ENCODE results near the gene PAM16.
A peak's percentile ranks its signal among the peaks of the same experiment; 100 is the strongest.

Gene PAM16

GRCh38 chr16:4314532-4315185 lies 36.5 kb downstream of the PAM16 start (continued):
- TF ChIP-seq HIC1 (tag by site-specific recombination; IDR thresholded peaks at IDR 0.05) (0 out of 2 replicates have a peak, but pooled peaks have one; percentile 33), ZIC2 (tag by site-specific recombination; IDR thresholded peaks at IDR 0.05) (peak; percentile 73), ZNF530 (tag by site-specific recombination; IDR thresholded peaks at IDR 0.05; ENCODE audit: low read depth) (no peak), ZNF707 (tag by site-specific recombination; IDR thresholded peaks at IDR 0.05) (no peak), GLIS2 (tag by site-specific recombination; IDR thresholded peaks at IDR 0.05) (peak; percentile 81), ZNF558 (tag by site-specific recombination; IDR thresholded peaks at IDR 0.05) (no peak), ZNF621 (tag by site-specific recombination; IDR thresholded peaks at IDR 0.05) (no peak), ZNF488 (tag by site-specific recombination; IDR thresholded peaks at IDR 0.05) (no peak), ZNF521 (tag by site-specific recombination; IDR thresholded peaks at IDR 0.05) (no peak), ZNF302 (tag by site-specific recombination; IDR thresholded peaks at IDR 0.05; ENCODE audit: low read depth) (no peak), ZBTB17 (tag by site-specific recombination; IDR thresholded peaks at IDR 0.05) (no peak; the same call in 1 of the 2 replicates), ZNF510 (tag by site-specific recombination; IDR thresholded peaks at IDR 0.05; ENCODE audit: insufficient replicate concordance) (no peak), ZNF555 (tag by site-specific recombination; conservative IDR thresholded peaks at IDR 0.05) (no peak), TSHZ1 (tag by site-specific recombination; IDR thresholded peaks at IDR 0.05; ENCODE audit: borderline replicate concordance) (no peak), PRDM10 (tag by site-specific recombination; IDR thresholded peaks at IDR 0.05) (peak; percentile 39; the same call in 1 of the 2 replicates), ZNF843 (tag by site-specific recombination; IDR thresholded peaks at IDR 0.05) (no peak), ZNF585B (tag by site-specific recombination; IDR thresholded peaks at IDR 0.05) (no peak), ZNF114 (tag by site-specific recombination; IDR thresholded peaks at IDR 0.05) (no peak), BCL11A (tag by site-specific recombination; IDR thresholded peaks at IDR 0.05; ENCODE audit: low read depth) (no peak; the same call in 1 of the 2 replicates)
- TF ChIP-seq, protein P1, sequence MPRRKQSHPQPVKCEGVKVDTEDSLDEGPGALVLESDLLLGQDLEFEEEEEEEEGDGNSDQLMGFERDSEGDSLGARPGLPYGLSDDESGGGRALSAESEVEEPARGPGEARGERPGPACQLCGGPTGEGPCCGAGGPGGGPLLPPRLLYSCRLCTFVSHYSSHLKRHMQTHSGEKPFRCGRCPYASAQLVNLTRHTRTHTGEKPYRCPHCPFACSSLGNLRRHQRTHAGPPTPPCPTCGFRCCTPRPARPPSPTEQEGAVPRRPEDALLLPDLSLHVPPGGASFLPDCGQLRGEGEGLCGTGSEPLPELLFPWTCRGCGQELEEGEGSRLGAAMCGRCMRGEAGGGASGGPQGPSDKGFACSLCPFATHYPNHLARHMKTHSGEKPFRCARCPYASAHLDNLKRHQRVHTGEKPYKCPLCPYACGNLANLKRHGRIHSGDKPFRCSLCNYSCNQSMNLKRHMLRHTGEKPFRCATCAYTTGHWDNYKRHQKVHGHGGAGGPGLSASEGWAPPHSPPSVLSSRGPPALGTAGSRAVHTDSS (tag by site-specific recombination; IDR thresholded peaks at IDR 0.05): no peak
- TF ChIP-seq, protein P2, sequence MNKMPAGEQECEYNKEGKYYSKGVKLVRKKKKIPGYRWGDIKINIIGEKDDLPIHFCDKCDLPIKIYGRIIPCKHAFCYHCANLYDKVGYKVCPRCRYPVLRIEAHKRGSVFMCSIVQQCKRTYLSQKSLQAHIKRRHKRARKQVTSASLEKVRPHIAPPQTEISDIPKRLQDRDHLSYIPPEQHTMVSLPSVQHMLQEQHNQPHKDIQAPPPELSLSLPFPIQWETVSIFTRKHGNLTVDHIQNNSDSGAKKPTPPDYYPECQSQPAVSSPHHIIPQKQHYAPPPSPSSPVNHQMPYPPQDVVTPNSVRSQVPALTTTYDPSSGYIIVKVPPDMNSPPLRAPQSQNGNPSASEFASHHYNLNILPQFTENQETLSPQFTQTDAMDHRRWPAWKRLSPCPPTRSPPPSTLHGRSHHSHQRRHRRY (tag by site-specific recombination; IDR thresholded peaks at IDR 0.05): no peak
